PC-9 (cell line): ENCODE results near the gene CNTN5. TPM values are rescaled to one million over a fixed set of nuclear protein-coding genes. Genes with fewer than 3 reads are reported as not detected.

ENCODE experiments used
- BruUV-seq: library from RNA; stranded (reverse); fragments of 400-500 nt; replicated peaks from 2 replicates; lab custom pipeline; 2021; lab: Mats Ljungman, UMichigan
- CTCF ChIA-PET: fragments of 300-600 bp; sonication (Branson Sonifier 250); formaldehyde crosslinking; loops from one replicate; lab custom pipeline; 2022; ENCODE audit warnings: antibody characterized with exemption; lab: Charles Lee
- POLR2A ChIA-PET: fragments of 300-600 bp; sonication (Branson Sonifier 250); formaldehyde crosslinking; loops from one replicate; lab custom pipeline; 2022; ENCODE audit warnings: antibody characterized with exemption; ENCODE audit not compliant: unreplicated experiment; lab: Charles Lee
- DNase-seq, 2 experiments: peaks; one replicate each; pipeline versions ENCODE4 v3.0.0 to v3.0.0-alpha.2; 2015 to 2022; ENCODE audit warnings: mixed read lengths in 1 of 2
- H2AFZ ChIP-seq: fragments of 200-600 bp; sonication (generic); 2 replicates; pipeline ENCODE4 v1.8.1; 2017; ENCODE audit warnings: antibody characterized with exemption
- H3F3A ChIP-seq: fragments of 200-600 bp; sonication (generic); 2 replicates; pipeline ENCODE4 v1.8.1; 2017; ENCODE audit warnings: antibody characterized with exemption, mild to moderate bottlenecking, low read depth; ENCODE audit not compliant: insufficient read depth
- H3K27ac ChIP-seq: fragments of 200-600 bp; sonication (generic); 2 replicates; pipeline ENCODE4 v1.6.1; 2016; ENCODE audit warnings: mixed run types
- H3K27me3 ChIP-seq: fragments of 200-600 bp; sonication (generic); 2 replicates; pipeline ENCODE4 v1.6.1; 2016; ENCODE audit warnings: low read depth, mixed run types; ENCODE audit not compliant: insufficient read depth
- H3K36me3 ChIP-seq: fragments of 200-600 bp; sonication (generic); 2 replicates; pipeline ENCODE4 v1.6.1; 2016; ENCODE audit warnings: low read depth, mixed run types
- H3K4me1 ChIP-seq: fragments of 200-600 bp; sonication (generic); replicated peaks from 2 replicates; pipeline ENCODE4 v1.6.1; 2016; ENCODE audit warnings: mixed run types; ENCODE audit not compliant: insufficient read depth
- H3K4me2 ChIP-seq: fragments of 200-600 bp; sonication (generic); 2 replicates; pipeline ENCODE4 v1.6.1; 2017; ENCODE audit warnings: mixed run types
- H3K4me3 ChIP-seq: fragments of 200-600 bp; sonication (generic); 2 replicates; pipeline ENCODE4 v1.6.1; 2016; ENCODE audit warnings: mixed run types
- H3K79me2 ChIP-seq: fragments of 200-600 bp; sonication (generic); 2 replicates; pipeline ENCODE4 v1.6.1; 2017; ENCODE audit warnings: low read depth, mixed run types
- H3K9me2 ChIP-seq: fragments of 200-600 bp; sonication (generic); 2 replicates; pipeline ENCODE4 v1.8.1; 2017; ENCODE audit warnings: mild to moderate bottlenecking; ENCODE audit not compliant: insufficient read depth
- H3K9me3 ChIP-seq: fragments of 200-600 bp; sonication (generic); 2 replicates; pipeline ENCODE4 v1.8.1; 2016; ENCODE audit warnings: low read depth; ENCODE audit not compliant: insufficient read depth
- H4K20me1 ChIP-seq: fragments of 200-600 bp; sonication (generic); 2 replicates; pipeline ENCODE4 v1.8.1; 2017; ENCODE audit not compliant: insufficient read depth
- EZH2 ChIP-seq: fragments of 200-600 bp; sonication (generic); IDR thresholded peaks from 2 replicates; pipeline ENCODE4 v1.8.0; 2017; ENCODE audit warnings: antibody characterized with exemption, low read depth
- intact Hi-C: fragments of 100-400 bp; cut with micrococcal nuclease; formaldehyde crosslinking; loops from one replicate; pipeline ENCODE4 v1.10.0; 2022; ENCODE audit not compliant: unreplicated experiment
- total RNA-seq: library from RNA; stranded (reverse); gene quantifications from 2 replicates; pipeline ENCODE4 v1.2.3, GENCODE V29; 2021
- TF ChIP-seq, protein P1 (sequence below): fragments of 200-600 bp; sonication (generic); conservative IDR thresholded peaks from 2 replicates; pipeline ENCODE4 v1.6.1; 2017; ENCODE audit warnings: mixed run types, antibody characterized with exemption, mild to moderate bottlenecking, moderate library complexity

CNTN5 gene
- total RNA-seq, 1 experiment from 2014 or later = not detected

DNA sequence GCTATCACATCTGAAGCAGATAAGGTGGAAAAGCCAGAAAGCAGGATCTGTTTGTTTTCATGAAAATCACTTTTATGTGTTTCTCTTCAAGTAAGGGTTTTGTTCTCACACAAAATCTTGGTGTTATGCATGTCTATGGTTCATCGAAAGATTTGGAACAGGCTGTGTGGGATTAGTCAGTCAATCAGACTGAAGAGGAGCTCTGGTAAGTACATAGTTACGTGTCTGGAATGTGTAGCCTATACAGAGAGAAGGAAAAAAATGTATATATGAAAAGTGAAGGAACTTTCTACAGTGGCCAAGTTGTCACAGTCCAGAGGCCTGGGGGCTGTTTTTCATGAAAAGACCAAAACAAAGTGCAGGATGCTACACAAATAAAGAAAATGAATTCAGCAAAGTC is 156.7 kb downstream of the CNTN5 start:
- POLR2A ChIA-PET = no interaction called here
- no TSS peak for BruUV-seq
- H3K9me3 ChIP-seq = no peaks in the 10 kb centered on the region
- CTCF ChIA-PET = no interaction called here
- H2AFZ ChIP-seq = no peak overlapping the region
- no peaks in the 10 kb centered on the region for H3K27me3 ChIP-seq
- H3K9me2 ChIP-seq = no peaks in the 10 kb centered on the region
- H4K20me1 ChIP-seq = no peaks in the 10 kb centered on the region
- H3K36me3 ChIP-seq = no peaks in the 10 kb centered on the region
- no peaks in the 10 kb centered on the region for H3F3A ChIP-seq
- H3K4me3 ChIP-seq = no peak overlapping the region
- intact Hi-C loops = no loop called here
- DNase-seq = no peak
- no peak for TF ChIP-seq EZH2
- TF ChIP-seq, protein P1, sequence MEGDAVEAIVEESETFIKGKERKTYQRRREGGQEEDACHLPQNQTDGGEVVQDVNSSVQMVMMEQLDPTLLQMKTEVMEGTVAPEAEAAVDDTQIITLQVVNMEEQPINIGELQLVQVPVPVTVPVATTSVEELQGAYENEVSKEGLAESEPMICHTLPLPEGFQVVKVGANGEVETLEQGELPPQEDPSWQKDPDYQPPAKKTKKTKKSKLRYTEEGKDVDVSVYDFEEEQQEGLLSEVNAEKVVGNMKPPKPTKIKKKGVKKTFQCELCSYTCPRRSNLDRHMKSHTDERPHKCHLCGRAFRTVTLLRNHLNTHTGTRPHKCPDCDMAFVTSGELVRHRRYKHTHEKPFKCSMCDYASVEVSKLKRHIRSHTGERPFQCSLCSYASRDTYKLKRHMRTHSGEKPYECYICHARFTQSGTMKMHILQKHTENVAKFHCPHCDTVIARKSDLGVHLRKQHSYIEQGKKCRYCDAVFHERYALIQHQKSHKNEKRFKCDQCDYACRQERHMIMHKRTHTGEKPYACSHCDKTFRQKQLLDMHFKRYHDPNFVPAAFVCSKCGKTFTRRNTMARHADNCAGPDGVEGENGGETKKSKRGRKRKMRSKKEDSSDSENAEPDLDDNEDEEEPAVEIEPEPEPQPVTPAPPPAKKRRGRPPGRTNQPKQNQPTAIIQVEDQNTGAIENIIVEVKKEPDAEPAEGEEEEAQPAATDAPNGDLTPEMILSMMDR = no peak
- no peaks in the 10 kb centered on the region for H3K79me2 ChIP-seq
- H3K4me1 ChIP-seq = no peaks in the 10 kb centered on the region
- no peak overlapping the region for H3K27ac ChIP-seq
- no peak overlapping the region for H3K4me2 ChIP-seq

GRCh38 chr11:99184146-99184545 is 163.4 kb downstream of the CNTN5 start:
- Histone ChIP-seq H3K4me2 (no peak overlapping the region), H3K4me3 (no peak overlapping the region), H4K20me1 (no peaks in the 10 kb centered on the region), H3F3A (no peaks in the 10 kb centered on the region), H3K4me1 (no peaks in the 10 kb centered on the region), H3K27ac (no peak overlapping the region), H3K9me2 (no peaks in the 10 kb centered on the region), H2AFZ (no peak overlapping the region), H3K79me2 (no peaks in the 10 kb centered on the region), H3K27me3 (no peaks in the 10 kb centered on the region), H3K36me3 (no peaks in the 10 kb centered on the region), H3K9me3 (no peaks in the 10 kb centered on the region)
- ChIA-PET CTCF (no interaction called here), POLR2A (no interaction called here)
- intact Hi-C loops = no loop called here
- DNase-seq = no peak
- no peak for TF ChIP-seq EZH2
- TF ChIP-seq, protein P1 = no peak
- no TSS peak for BruUV-seq

- Histone ChIP-seq H3K79me2 (no peaks in the 10 kb centered on the region), H3K4me1 (no peaks in the 10 kb centered on the region), H3K9me2 (no peaks in the 10 kb centered on the region), H3K36me3 (no peaks in the 10 kb centered on the region), H3K27ac (no peak overlapping the region), H3F3A (no peaks in the 10 kb centered on the region), H3K9me3 (no peaks in the 10 kb centered on the region), H4K20me1 (no peaks in the 10 kb centered on the region), H3K4me3 (no peak overlapping the region), H2AFZ (no peak overlapping the region), H3K4me2 (no peak overlapping the region), H3K27me3 (no peaks in the 10 kb centered on the region)
- no peak for DNase-seq
- no TSS peak for BruUV-seq
- intact Hi-C loops = no loop called here
- CTCF ChIA-PET = no interaction called here
- no peak for TF ChIP-seq EZH2
- TF ChIP-seq, protein P1 = no peak
- POLR2A ChIA-PET = no interaction called here
Measured at GRCh38 chr11:99188221-99188620, 167.5 kb downstream of the CNTN5 start.
